Ishikawa (cell line): ENCODE data around the gene HOTAIR.

Experiments
- CEBPB ChIP-seq: IDR thresholded peaks from 2 replicates; pipeline ENCODE4 v1.6.1; 2012
- CREB1 ChIP-seq: IDR thresholded peaks from 2 replicates; pipeline ENCODE4 v1.6.1; 2012; ENCODE audit warnings: low read depth
- EGR1 ChIP-seq: IDR thresholded peaks from 2 replicates; pipeline ENCODE4 v1.6.1; 2012
- EP300 ChIP-seq: IDR thresholded peaks from 2 replicates; pipeline ENCODE4 v1.6.1; 2012; ENCODE audit warnings: borderline replicate concordance
- FOXM1 ChIP-seq: IDR thresholded peaks from 2 replicates; pipeline ENCODE4 v1.6.1; 2012; ENCODE audit warnings: low read depth, borderline replicate concordance
- RAD21 ChIP-seq: IDR thresholded peaks from 2 replicates; pipeline ENCODE4 v1.6.1; 2012; ENCODE audit warnings: low read depth
- TAF1 ChIP-seq: IDR thresholded peaks from 2 replicates; pipeline ENCODE4 v1.6.1; 2012; ENCODE audit warnings: low read depth, mild to moderate bottlenecking
- TCF12 ChIP-seq: IDR thresholded peaks from 2 replicates; pipeline ENCODE4 v1.6.1; 2012; ENCODE audit warnings: low read depth
- TEAD4 ChIP-seq: IDR thresholded peaks from 2 replicates; pipeline ENCODE4 v1.6.1; 2012
- USF1 ChIP-seq: IDR thresholded peaks from 2 replicates; pipeline ENCODE4 v1.6.1; 2012
- YY1 ChIP-seq: IDR thresholded peaks from 2 replicates; pipeline ENCODE4 v1.6.1; 2012; ENCODE audit warnings: low read depth
- ZBTB7A ChIP-seq: IDR thresholded peaks from 2 replicates; pipeline ENCODE4 v1.6.1; 2012; ENCODE audit warnings: low read depth
- TF ChIP-seq, protein P1 (sequence below): IDR thresholded peaks from 2 replicates; pipeline ENCODE4 v1.6.1; 2012
- TF ChIP-seq, protein P2 (sequence below): IDR thresholded peaks from 2 replicates; pipeline ENCODE4 v1.6.1; 2012; ENCODE audit warnings: low read depth, mild to moderate bottlenecking

DNA sequence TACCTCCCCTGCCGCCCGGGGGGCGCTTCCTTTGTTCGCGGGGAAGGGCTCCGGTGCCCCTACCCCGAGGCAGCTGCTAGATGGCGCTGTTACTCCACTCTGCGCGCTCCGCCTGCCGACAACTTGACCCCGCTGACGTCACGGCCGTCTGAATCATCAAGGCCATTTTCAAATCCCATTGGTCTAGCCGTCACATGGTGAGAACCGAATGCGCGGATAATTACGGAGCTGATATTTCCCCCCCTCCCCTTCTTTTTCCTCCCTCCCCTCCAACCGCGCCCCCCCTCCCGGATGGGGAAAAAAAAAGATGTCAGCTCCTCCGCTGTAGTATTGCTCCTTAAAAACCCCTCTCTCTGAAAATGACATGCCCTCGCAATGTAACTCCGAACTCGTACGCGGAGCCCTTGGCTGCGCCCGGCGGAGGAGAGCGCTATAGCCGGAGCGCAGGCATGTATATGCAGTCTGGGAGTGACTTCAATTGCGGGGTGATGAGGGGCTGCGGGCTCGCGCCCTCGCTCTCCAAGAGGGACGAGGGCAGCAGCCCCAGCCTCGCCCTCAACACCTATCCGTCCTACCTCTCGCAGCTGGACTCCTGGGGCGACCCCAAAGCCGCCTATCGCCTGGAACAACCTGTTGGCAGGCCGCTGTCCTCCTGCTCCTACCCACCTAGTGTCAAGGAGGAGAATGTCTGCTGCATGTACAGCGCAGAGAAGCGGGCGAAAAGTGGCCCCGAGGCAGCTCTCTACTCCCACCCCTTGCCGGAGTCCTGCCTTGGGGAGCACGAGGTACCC lies 10.3 kb upstream of the HOTAIR start, which contains the start of gene HOXC10:
- TF ChIP-seq CREB1: peak; percentile 77
- TF ChIP-seq EP300: no peak
- TF ChIP-seq, protein P1, sequence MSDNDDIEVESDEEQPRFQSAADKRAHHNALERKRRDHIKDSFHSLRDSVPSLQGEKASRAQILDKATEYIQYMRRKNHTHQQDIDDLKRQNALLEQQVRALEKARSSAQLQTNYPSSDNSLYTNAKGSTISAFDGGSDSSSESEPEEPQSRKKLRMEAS: peak; percentile 78
- TF ChIP-seq FOXM1: no peak
- TF ChIP-seq EGR1: no peak
- TF ChIP-seq YY1: no peak
- TF ChIP-seq, protein P2, sequence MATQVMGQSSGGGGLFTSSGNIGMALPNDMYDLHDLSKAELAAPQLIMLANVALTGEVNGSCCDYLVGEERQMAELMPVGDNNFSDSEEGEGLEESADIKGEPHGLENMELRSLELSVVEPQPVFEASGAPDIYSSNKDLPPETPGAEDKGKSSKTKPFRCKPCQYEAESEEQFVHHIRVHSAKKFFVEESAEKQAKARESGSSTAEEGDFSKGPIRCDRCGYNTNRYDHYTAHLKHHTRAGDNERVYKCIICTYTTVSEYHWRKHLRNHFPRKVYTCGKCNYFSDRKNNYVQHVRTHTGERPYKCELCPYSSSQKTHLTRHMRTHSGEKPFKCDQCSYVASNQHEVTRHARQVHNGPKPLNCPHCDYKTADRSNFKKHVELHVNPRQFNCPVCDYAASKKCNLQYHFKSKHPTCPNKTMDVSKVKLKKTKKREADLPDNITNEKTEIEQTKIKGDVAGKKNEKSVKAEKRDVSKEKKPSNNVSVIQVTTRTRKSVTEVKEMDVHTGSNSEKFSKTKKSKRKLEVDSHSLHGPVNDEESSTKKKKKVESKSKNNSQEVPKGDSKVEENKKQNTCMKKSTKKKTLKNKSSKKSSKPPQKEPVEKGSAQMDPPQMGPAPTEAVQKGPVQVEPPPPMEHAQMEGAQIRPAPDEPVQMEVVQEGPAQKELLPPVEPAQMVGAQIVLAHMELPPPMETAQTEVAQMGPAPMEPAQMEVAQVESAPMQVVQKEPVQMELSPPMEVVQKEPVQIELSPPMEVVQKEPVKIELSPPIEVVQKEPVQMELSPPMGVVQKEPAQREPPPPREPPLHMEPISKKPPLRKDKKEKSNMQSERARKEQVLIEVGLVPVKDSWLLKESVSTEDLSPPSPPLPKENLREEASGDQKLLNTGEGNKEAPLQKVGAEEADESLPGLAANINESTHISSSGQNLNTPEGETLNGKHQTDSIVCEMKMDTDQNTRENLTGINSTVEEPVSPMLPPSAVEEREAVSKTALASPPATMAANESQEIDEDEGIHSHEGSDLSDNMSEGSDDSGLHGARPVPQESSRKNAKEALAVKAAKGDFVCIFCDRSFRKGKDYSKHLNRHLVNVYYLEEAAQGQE: no peak
- peak; percentile 90 for TF ChIP-seq RAD21
- peak; percentile 89 for TF ChIP-seq USF1
- no peak for TF ChIP-seq CEBPB
- TF ChIP-seq TCF12: no peak
- TF ChIP-seq TAF1: no peak
- no peak for TF ChIP-seq TEAD4
- TF ChIP-seq ZBTB7A: no peak
